Ectodermal cell (in vitro differentiated cells): ENCODE measurements around the gene TREML4.

Experiments
- H3K27ac ChIP-seq: 2 replicates; pipeline ENCODE4 v1.7.0; 2013; ENCODE audit warnings: mild to moderate bottlenecking, low read depth, low read length; ENCODE audit not compliant: insufficient read depth, poor library complexity, severe bottlenecking
- H3K27me3 ChIP-seq: 2 replicates; pipeline ENCODE4 v1.7.0; 2013; ENCODE audit warnings: mild to moderate bottlenecking, low read length; ENCODE audit not compliant: insufficient read depth, control insufficient read depth, poor library complexity, severe bottlenecking
- H3K36me3 ChIP-seq: one replicate; pipeline ENCODE4 v1.7.0; 2013; ENCODE audit warnings: low read length; ENCODE audit not compliant: control insufficient read depth, insufficient read depth
- H3K4me1 ChIP-seq: one replicate; pipeline ENCODE4 v1.7.0; 2013; ENCODE audit warnings: low read length; ENCODE audit not compliant: control insufficient read depth, insufficient read depth
- H3K4me3 ChIP-seq: 2 replicates; pipeline ENCODE4 v1.7.0; 2013; ENCODE audit warnings: low read depth, low read length, control low read depth; ENCODE audit not compliant: insufficient read depth
- H3K9me3 ChIP-seq: 2 replicates; pipeline ENCODE4 v1.7.0; 2013; ENCODE audit warnings: mild to moderate bottlenecking, low read length, moderate library complexity; ENCODE audit not compliant: control insufficient read depth
- WGBS, 2 experiments: methylation state at CpG; one replicate each; pipeline ENCODE4 v1.1.7; 2013; ENCODE audit warnings: missing lambda C conversion rate in 2 of 2; 5-methylcytosine and 5-hydroxymethylcytosine counted together

TREML4 gene

GRCh38 chr6:41204156-41204555, 24.0 kb upstream of the TREML4 start:
- WGBS, 2 experiments = 86 to 93% methylated on average over 1 of the region's 1 CpG
- Histone ChIP-seq H3K4me3 (no peak overlapping the region), H3K27me3 (no peaks in the 10 kb centered on the region), H3K36me3 (no peaks in the 10 kb centered on the region), H3K27ac (no peak overlapping the region), H3K9me3 (no peaks in the 10 kb centered on the region), H3K4me1 (no peaks in the 10 kb centered on the region)

GRCh38 chr6:41208439-41209106, 19.6 kb upstream of the TREML4 start:
- Histone ChIP-seq H3K36me3 (no peaks in the 10 kb centered on the region), H3K9me3 (no peaks in the 10 kb centered on the region), H3K27ac (no peak overlapping the region), H3K27me3 (no peaks in the 10 kb centered on the region), H3K4me1 (no peaks in the 10 kb centered on the region), H3K4me3 (no peak overlapping the region)
- WGBS, 2 experiments = 85% methylated on average over 7 of the region's 7 CpGs

GRCh38 chr6:41209547-41210320, 18.4 kb upstream of the TREML4 start:
- Histone ChIP-seq H3K9me3 (no peaks in the 10 kb centered on the region), H3K4me1 (no peaks in the 10 kb centered on the region), H3K27me3 (no peaks in the 10 kb centered on the region), H3K27ac (no peak overlapping the region), H3K4me3 (no peak overlapping the region), H3K36me3 (no peaks in the 10 kb centered on the region)
- WGBS, 2 experiments = 93% methylated on average over 5 of the region's 5 CpGs

GRCh38 chr6:41214559-41215238, 13.4 kb upstream of the TREML4 start:
- peaks cover 2% of the 10 kb centered on the region for H3K9me3 ChIP-seq
- no peak overlapping the region for H3K27ac ChIP-seq
- H3K36me3 ChIP-seq = no peaks in the 10 kb centered on the region
- 90 to 92% methylated on average over 9 of the region's 9 CpGs for WGBS, 2 experiments
- H3K4me3 ChIP-seq = no peak overlapping the region
- H3K4me1 ChIP-seq = no peaks in the 10 kb centered on the region
- no peaks in the 10 kb centered on the region for H3K27me3 ChIP-seq

GRCh38 chr6:41215777-41216176, 12.4 kb upstream of the TREML4 start:
- WGBS, 2 experiments = 91 to 92% methylated on average over 5 of the region's 5 CpGs
- no peaks in the 10 kb centered on the region for H3K36me3 ChIP-seq

GRCh38 chr6:41216616-41217015, 11.5 kb upstream of the TREML4 start:
- Histone ChIP-seq H3K27me3 (no peaks in the 10 kb centered on the region), H3K4me1 (no peaks in the 10 kb centered on the region), H3K9me3 (peaks cover 2% of the 10 kb centered on the region), H3K36me3 (no peaks in the 10 kb centered on the region), H3K27ac (no peak overlapping the region), H3K4me3 (no peak overlapping the region)
- WGBS, 2 experiments = 88% methylated on average over 5 of the region's 5 CpGs

More at GRCh38 chr6:41215777-41216176, 12.4 kb upstream of the TREML4 start:
- H3K4me1 ChIP-seq = no peaks in the 10 kb centered on the region
- no peaks in the 10 kb centered on the region for H3K27me3 ChIP-seq
- H3K9me3 ChIP-seq = peaks cover 2% of the 10 kb centered on the region
- H3K4me3 ChIP-seq = no peak overlapping the region
- no peak overlapping the region for H3K27ac ChIP-seq

- Histone ChIP-seq H3K27ac (no peak overlapping the region), H3K27me3 (no peaks in the 10 kb centered on the region), H3K4me3 (no peak overlapping the region), H3K36me3 (no peaks in the 10 kb centered on the region), H3K4me1 (no peaks in the 10 kb centered on the region), H3K9me3 (peaks cover 2% of the 10 kb centered on the region)
- 96 to 97% methylated on average over 4 of the region's 4 CpGs for WGBS, 2 experiments
Measured at GRCh38 chr6:41222045-41222444, 6.1 kb upstream of the TREML4 start.

- H3K9me3 ChIP-seq = peaks cover 2% of the 10 kb centered on the region
- no peak overlapping the region for H3K4me3 ChIP-seq
- H3K4me1 ChIP-seq = no peaks in the 10 kb centered on the region
- no peaks in the 10 kb centered on the region for H3K27me3 ChIP-seq
- no peaks in the 10 kb centered on the region for H3K36me3 ChIP-seq
- H3K27ac ChIP-seq = no peak overlapping the region
- WGBS, 2 experiments = 89 to 90% methylated on average over 5 of the region's 5 CpGs
Measured at GRCh38 chr6:41222513-41222912, 5.6 kb upstream of the TREML4 start.

- Histone ChIP-seq H3K27ac (no peak overlapping the region), H3K9me3 (no peaks in the 10 kb centered on the region), H3K27me3 (no peaks in the 10 kb centered on the region), H3K36me3 (no peaks in the 10 kb centered on the region), H3K4me3 (no peak overlapping the region), H3K4me1 (no peaks in the 10 kb centered on the region)
- 92 to 95% methylated on average over 1 of the region's 1 CpG for WGBS, 2 experiments
Measured at GRCh38 chr6:41224800-41225199, 3.3 kb upstream of the TREML4 start.

- Histone ChIP-seq H3K36me3 (no peaks in the 10 kb centered on the region), H3K9me3 (no peaks in the 10 kb centered on the region), H3K4me3 (no peak overlapping the region), H3K4me1 (no peaks in the 10 kb centered on the region), H3K27ac (no peak overlapping the region), H3K27me3 (no peaks in the 10 kb centered on the region)
- 94% methylated on average over 3 of the region's 3 CpGs for WGBS, 2 experiments
Measured at GRCh38 chr6:41226752-41227151, 1.4 kb upstream of the TREML4 start.
